ENCODE data around the gene EP400. TPM values are rescaled to one million over a fixed set of nuclear protein-coding genes. Genes with fewer than 3 reads are reported as not detected.

EP400 gene
- total and polyA plus RNA-seq, 2 of the 8 experiments (the other 6 are each of a cell fraction or from before 2014, with no cell fraction given), result 13.1 to 69.7 TPM

- no peak overlapping the region for H2BK15ac ChIP-seq (ENCODE audit: low read length)
- no peak overlapping the region for H3K23ac ChIP-seq (ENCODE audit: insufficient read length)
- no peak overlapping the region for H3K27ac ChIP-seq (ENCODE audit: low read depth, low read length)
- H4K20me1 ChIP-seq (replicated peaks in 1 of 2; ENCODE audit: control insufficient read depth in 1 of 2, insufficient read depth in 2 of 2, low read length in 2 of 2), result peaks cover 14 to 18% of the 10 kb centered on the region in 2 experiments
- WGBS, 2 experiments (ENCODE audit: extremely low coverage in 1 of 2, insufficient coverage in 1 of 2, insufficient read length in 1 of 2, insufficient replicate concordance in 2 of 2, low coverage in 1 of 2, low lambda C conversion rate in 2 of 2, missing lambda C conversion rate in 1 of 2), result 93% methylated on average over 15 of the region's 15 CpGs; no CpG with 5 or more reads in 1 of the 2 experiments
- no peak overlapping the region for H2AFZ ChIP-seq (ENCODE audit: low read length)
- no peak overlapping the region for H3K18ac ChIP-seq (ENCODE audit: extremely low read depth, low read length)
- H3K9me3 ChIP-seq (ENCODE audit: insufficient read depth in 2 of 2, low read depth in 1 of 2, low read length in 1 of 2), result no peaks in the 10 kb centered on the region
- no peak overlapping the region for H4K5ac ChIP-seq (ENCODE audit: insufficient read length, low read depth, low read length)
- no peak overlapping the region for H2BK5ac ChIP-seq (ENCODE audit: low read depth, low read length)
- H3K56ac ChIP-seq (replicated peaks; ENCODE audit: insufficient read length, low read depth, low read length), result no peak overlapping the region
- no peak overlapping the region for H4K91ac ChIP-seq (replicated peaks; ENCODE audit: insufficient read length, low read length)
- H2BK120ac ChIP-seq (replicated peaks; ENCODE audit: low read depth, low read length), result no peak overlapping the region
- ChIA-PET CTCF (ENCODE audit: partially characterized antibody) (interaction anchor here (0.9 to 1.0 kb wide), 2 partner anchors 16 to 801 kb away, joined by 3 to 4 read pairs; no protein-coding TSS in a partner anchor), POLR2A (ENCODE audit: partially characterized antibody) (interaction anchor here (0.5 to 6.5 kb wide), 4 partner anchors 9 to 25 kb away, joined by 3 to 27 read pairs (median 3); no protein-coding TSS in a partner anchor)
- no peak overlapping the region for H2BK12ac ChIP-seq (ENCODE audit: low read depth, low read length)
- H3K79me1 ChIP-seq (ENCODE audit: low read depth, low read length), result peaks cover 13% of the 10 kb centered on the region
- no peak overlapping the region for H3K4me2 ChIP-seq (ENCODE audit: insufficient read depth in 1 of 2, low read depth in 2 of 2, low read length in 2 of 2)
- no peak for DNase-seq (ENCODE audit: low read depth in 1 of 2, low spot score in 2 of 2)
- peak overlapping the region; percentile 51 for H4K8ac ChIP-seq (ENCODE audit: extremely low read depth, insufficient read depth, low read length)
- H3K23me2 ChIP-seq (ENCODE audit: low read depth, low read length), result no peaks in the 10 kb centered on the region
- H3K4ac ChIP-seq (replicated peaks; ENCODE audit: insufficient read length, low read depth, low read length), result no peak overlapping the region
- peaks cover 0 to 2% (median 0%) of the 10 kb centered on the region in 4 experiments; a peak in 2 of 7 replicates for H3K4me1 ChIP-seq (replicated peaks in 1 of 4; ENCODE audit: control insufficient read depth in 3 of 4, insufficient read depth in 4 of 4, low read length in 3 of 4)
- no peaks in the 10 kb centered on the region for H3K27me3 ChIP-seq (replicated peaks in 1 of 4; ENCODE audit: control insufficient read depth in 3 of 4, extremely low read depth in 1 of 4, insufficient read depth in 3 of 4, low read length in 3 of 4)
- H2BK20ac ChIP-seq (ENCODE audit: low read length), result no peak overlapping the region
- peaks cover 0 to 28% (median 7%) of the 10 kb centered on the region in 4 experiments; a peak in 5 of 8 replicates for H3K36me3 ChIP-seq (ENCODE audit: control insufficient read depth in 2 of 4, insufficient read depth in 4 of 4, low read length in 3 of 4)
- FAIRE-seq, result no peak
- no peak overlapping the region for H2AK5ac ChIP-seq (ENCODE audit: low read depth, low read length)
- no peak overlapping the region; a peak in 1 of 7 replicates for H3K9ac ChIP-seq (replicated peaks in 1 of 4; ENCODE audit: extremely low read depth in 1 of 4, low read depth in 3 of 4, low read length in 3 of 4)
- no peak overlapping the region for H3K14ac ChIP-seq (ENCODE audit: insufficient read length)
- peaks cover 0 to 22% of the 10 kb centered on the region in 2 experiments; a peak in 1 of 4 replicates for H3K79me2 ChIP-seq (ENCODE audit: control insufficient read depth in 1 of 2, insufficient read depth in 2 of 2, low read length in 2 of 2)
- H3K4me3 ChIP-seq (ENCODE audit: extremely low read depth in 1 of 4, insufficient read depth in 2 of 4, low read depth in 3 of 4, low read length in 4 of 4), result no peak overlapping the region
- TF ChIP-seq, protein P1, sequence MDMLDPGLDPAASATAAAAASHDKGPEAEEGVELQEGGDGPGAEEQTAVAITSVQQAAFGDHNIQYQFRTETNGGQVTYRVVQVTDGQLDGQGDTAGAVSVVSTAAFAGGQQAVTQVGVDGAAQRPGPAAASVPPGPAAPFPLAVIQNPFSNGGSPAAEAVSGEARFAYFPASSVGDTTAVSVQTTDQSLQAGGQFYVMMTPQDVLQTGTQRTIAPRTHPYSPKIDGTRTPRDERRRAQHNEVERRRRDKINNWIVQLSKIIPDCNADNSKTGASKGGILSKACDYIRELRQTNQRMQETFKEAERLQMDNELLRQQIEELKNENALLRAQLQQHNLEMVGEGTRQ (IDR thresholded peaks at IDR 0.05; ENCODE audit: low read length), result no peak
- TF ChIP-seq CTCF (IDR thresholded peaks at IDR 0.05; ENCODE audit: control extremely low read depth in 1 of 3, insufficient read depth in 1 of 3, low read depth in 1 of 3, low read length in 3 of 3) (no peak), HDAC6 (IDR thresholded peaks at IDR 0.05; ENCODE audit: low read depth, low read length) (no peak), KDM4A (IDR thresholded peaks at IDR 0.05; ENCODE audit: low read depth, low read length, severe bottlenecking) (no peak), CEBPB (IDR thresholded peaks at IDR 0.05; ENCODE audit: low read depth, low read length) (no peak), MAX (IDR thresholded peaks at IDR 0.05) (no peak), SAP30 (IDR thresholded peaks at IDR 0.05; ENCODE audit: insufficient read depth, insufficient replicate concordance, low read length) (no peak), KDM5A (IDR thresholded peaks at IDR 0.05; ENCODE audit: low read length) (no peak), CBX5 (IDR thresholded peaks at IDR 0.05; ENCODE audit: low read depth, low read length) (no peak)
Observed at GRCh38 chr12:131905630-131906091, 44.1 kb upstream of the EP400 start.

All from H1 (cell line).